ENCODE measurements around the gene MALRD1.
"Not testable (repeated sequence)": the region's sequence is repeated elsewhere in the genome, so short reads cannot be mapped to it uniquely, and the experiment has no call there.

MALRD1 gene

DNA sequence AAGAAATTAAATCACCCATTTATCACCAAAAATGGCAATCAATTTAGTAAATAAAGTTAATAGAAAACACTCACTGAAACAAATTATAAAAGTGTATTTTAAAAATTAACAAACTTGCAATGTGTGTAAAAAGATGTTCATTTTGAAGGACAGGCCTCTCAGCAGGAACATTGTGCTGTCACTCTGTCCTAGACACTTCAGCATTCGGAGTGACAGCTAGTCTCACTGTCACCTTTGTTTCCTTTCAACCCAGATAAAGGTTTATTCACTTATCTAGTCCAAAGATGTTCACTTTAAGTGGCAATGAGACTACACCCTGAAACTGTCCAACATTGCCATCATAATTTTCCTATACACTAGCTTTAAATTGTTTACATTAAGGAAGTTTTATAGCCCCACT lies 675.7 kb downstream of the MALRD1 start:
- DNase-seq: no peak

DNA sequence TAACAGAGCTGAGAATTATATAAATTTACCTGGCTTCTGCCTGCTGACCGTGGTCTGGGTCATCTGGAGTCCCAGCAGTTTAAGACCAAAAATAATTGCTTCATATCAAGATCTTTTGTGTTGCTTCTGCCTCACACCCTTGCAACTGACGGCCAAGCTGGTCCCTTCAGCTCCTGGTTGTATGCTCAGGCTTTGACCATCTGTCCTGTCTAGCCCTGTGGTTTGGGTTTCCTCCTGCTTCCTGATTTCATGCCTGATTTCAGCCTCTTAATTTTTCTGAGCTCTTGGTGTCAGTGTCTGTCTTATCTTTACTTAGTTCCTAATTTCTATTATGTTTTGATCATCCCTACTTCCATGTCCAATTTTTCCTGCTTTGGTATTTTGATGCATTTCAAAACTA lies 679.8 kb downstream of the MALRD1 start:
- no peak for DNase-seq

DNA sequence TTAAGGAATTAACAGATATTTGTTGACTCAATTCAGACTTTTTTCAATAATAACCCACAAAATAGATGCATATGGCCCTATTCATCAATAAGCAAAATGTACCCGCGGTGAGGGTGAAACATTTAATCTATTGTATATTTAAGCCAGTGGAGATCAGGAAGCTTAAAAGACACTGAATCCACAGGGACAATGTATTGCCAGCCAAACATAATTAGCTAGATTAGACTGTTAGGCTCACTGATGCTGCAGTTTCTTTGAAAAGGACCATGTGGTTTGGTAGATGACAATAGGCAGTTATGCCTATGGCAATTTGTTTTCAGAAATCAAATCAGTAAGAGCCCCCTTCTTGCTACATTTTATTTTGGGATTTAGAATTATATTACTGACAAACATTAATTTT lies 680.4 kb downstream of the MALRD1 start:
- DNase-seq: no peak

DNA sequence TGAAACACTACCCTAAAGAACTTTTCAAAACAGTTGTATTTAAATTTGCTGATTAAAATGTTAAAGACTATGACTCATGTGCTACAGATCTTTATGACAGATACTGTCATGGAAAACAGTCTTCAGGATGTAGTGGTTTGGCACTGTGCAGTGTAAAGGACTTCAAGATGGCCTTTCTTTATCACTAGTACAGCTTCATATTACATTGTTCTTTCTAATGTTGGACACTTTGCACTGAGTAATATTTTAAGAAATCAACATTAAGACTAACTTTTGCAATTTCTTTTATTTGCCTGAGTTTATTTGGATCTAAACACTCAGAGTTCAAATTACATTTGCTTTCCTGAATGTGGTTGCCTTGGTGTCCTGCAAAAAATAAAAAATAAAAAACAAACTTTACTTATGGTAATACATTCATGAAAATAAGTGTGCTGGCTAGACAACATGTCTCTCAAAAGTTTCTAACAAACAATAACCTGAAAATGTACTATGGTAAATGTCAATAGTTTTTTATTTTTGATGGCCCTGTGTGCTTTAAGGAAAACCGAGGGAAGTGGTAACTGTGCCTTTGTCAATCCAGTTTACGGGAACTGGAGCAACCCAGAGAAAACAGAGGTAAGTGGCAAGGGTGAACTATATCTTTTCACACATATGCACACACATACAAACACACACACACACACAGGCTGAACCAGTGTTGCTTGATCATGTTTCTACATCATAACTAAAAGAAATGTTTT lies 681.7 kb downstream of the MALRD1 start:
- no peak for DNase-seq

DNA sequence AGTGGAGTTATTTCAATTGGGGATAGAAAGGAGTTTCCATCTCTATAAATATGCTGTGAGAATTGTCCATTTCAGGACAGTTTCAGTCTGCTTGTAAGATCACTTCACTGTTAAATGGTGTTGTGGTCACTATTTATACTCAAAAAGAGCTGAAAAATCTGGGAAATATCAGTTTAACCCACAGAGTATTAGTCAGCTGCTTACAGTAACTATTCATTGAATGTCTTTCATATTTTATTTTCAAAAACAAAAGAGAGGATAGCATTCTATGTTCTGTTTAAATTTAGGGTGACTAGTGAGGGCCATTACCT lies 682.3 kb downstream of the MALRD1 start:
- DNase-seq: no peak

DNA sequence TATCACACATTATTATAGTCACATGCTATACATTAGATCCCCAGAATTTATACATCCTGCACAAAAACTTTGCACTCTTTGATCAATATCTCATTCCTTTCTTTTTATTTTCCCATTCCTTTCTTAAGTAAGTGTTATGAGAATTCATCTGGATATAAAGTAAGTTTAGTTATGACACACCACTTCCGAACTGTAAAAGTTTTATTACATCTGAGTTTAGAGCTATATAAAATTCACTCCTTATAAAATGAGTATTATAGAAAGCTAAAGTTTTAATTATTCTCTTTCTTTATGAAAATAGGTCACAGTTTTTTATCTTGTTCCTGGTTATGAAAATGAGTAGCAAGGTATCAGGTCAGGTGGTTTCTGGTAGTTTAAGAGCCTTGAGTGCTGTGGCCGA lies 683.0 kb downstream of the MALRD1 start:
- no peak for DNase-seq

DNA sequence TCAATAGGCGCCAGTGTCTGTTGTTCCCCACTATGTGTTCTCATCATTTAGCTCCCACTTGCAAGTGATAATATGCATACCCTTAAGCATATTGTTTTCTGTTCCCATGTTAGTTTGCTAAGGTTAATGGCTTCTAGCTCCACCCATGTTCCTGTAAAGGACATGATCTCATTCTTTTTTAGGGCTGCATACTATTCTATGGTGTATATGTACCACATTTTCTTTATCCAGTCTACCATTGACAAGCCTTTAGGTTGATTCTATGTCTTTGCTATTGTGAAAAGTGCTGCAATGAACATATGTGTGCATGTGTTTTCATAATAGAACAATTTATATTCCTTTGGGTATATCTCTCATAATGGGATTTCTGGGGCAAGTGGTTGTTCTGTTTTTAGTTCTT lies 689.8 kb downstream of the MALRD1 start:
- no peak for DNase-seq

DNA sequence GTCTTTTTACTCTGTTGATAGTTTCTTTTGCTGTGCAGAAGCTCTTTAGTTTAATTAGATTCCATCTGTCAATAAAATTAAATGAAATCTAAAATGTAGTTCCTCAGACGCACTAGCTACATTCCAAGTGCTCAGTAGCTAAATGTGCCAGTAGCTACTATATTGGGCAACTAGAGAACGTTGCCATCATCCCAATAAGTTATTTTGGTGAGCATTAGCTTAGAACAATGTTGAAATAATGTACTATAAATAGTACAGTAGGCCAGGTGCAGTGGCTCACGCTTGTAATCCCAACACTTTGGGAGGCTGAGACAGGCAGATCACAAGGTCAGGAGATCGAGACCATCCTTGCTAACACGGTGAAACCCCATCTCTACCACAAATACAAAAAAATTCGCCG lies 690.6 kb downstream of the MALRD1 start:
- DNase-seq: not testable (repeated sequence)

DNA sequence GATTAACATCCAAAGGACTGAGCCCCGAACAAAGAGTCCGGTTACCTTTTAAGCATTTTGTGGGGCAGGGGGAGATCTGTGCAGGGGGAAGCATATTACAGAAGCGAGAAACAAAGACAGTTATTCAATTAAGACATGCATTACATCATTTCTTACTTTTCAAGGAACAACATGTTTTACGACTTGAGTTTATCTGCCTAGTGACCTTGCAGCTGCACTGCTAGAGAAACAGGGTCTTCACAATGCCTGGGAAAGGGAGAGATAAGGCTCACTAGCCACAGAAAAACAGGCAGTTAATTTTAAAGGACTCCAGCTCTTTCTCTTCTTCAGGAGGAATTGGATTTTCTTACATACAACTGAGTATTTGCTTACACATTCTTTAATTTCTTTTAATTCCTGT lies 693.5 kb downstream of the MALRD1 start:
- not testable (repeated sequence) for DNase-seq

DNA sequence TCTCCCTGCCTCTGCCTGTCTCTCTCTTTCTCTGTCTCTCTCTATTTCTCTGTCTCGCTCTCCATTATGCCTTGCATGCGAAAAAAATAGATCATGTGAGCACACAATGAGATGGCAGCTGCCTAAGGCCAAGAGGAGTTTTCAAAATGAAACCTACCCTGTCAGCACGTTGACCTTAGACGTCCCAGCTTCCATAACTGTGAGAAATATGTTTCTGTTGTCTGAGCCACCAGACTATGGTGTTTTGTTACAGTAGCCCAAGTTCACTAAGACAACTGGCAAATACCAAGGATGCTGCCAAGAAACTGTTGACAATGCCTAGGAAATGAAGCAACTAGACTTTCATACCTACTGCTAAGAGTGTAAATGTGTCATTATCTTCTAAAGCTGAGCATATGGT lies 697.1 kb downstream of the MALRD1 start:
- no peak for DNase-seq

DNA sequence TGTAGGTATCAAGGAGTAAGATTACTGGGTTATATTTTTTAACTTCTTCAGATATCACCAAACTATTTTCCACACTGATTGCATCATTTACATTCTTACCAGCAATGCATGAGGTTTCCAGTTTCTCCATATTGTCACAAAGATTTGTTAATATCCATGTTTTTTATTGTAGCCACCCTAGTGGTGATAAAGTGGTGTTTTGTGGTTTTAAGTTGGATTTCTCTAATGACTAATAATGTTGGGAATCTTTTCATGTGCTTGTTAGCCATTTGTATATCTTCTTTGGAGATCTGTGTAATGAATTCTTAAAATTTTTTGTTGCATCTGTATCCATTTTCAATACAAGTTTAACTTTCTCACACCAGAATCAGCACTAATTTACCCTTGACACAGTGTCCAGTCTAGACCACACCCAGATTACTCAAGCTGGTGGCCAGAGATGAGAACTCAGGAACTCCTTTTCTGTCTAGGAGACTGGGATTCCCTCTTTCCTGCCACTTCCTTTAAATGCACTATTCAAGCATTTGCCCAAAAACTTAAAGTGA lies 700.7 kb downstream of the MALRD1 start:
- DNase-seq: no peak

DNA sequence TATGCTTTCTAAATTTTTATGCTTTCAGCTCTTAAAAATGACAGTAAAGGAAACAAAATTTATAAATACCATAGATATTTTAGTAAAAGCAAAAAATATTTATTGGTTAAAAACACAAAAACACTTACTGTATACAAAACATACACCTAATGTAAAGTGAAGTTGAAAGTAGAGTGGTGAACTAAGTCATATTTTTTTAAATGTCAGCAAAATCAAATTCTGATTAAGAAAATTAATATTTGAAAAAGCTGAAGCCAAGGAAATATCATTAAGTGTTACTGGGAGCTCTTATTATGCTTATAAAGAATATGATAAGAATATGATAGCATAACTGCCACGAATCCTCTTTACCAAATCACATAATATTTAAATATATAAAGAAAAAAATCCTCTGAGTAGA lies 702.4 kb downstream of the MALRD1 start:
- no peak for DNase-seq

DNA sequence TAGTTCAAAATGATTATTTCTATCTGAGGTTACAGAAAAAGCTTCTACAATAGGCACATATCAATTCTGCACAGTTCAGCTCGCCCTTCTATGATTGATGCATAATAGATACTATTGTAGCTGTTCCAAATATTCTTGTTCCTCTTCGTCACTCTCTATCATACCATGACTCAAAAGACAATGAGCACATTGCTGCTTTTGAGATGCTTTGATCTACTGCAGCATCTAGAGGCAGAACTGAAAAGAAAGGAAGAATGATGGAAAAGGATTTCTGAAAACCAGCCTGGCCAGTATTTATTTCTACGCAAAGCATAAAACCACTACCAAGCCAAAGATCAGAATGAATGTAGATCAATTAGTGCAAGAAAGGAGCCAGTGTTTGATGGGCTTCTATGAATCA lies 708.3 kb downstream of the MALRD1 start:
- no peak for DNase-seq

DNA sequence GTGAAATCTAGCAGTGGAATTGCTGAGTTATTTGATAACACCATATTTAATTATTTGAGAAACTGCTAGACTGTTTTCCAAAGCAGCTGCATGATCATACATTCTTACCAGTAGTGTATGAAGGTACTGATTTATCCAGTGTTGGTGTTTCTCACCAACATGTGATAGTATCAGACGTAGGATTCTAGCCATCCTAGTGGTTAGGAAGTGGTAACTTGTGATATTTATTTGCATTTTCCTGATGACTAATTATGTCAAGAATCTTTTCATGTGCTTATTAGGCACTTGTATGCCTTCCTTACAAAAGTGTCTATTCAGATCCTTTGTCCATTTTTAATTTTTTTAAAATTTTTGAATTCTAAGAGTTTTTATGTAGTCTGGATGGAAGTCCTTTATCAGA lies 713.4 kb downstream of the MALRD1 start:
- DNase-seq: no peak

DNA sequence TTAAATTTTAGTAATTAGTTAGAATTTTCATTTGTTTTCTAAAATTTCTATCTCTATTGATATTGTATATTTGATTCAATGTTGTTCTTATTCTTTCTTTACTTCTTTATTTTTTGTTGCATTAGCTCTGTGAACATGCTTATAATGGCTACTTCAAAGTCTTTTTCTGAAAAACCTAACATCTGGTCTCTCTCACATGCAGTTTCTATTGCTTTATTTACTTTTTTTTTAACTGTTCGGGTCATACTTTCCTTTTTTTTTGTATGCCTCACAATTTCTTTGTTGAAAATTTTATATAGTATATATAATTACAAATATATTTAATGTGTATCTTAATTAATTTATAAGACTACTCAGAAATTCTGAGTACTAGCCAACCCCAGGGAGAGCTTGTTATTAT lies 715.5 kb downstream of the MALRD1 start:
- DNase-seq: no peak

DNA sequence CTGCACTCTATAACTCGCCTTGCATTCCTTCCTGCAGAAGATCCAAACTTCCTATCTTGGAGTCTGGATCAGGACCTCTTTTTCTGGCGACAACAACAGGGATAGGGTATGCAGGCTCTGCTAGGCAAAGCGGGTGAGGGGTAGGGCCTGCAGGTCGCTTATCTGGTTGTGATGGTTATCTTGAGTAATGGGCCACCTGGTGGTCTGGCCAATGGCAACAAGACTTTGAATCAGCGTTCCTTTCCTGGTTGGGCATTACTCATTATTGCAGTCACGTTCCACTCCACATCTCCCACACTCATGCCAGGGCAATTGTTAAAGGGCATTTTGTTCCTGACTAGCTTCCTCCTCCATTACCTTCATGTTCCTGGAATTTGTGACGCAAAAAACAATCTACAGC lies 719.3 kb downstream of the MALRD1 start:
- no peak for DNase-seq

DNA sequence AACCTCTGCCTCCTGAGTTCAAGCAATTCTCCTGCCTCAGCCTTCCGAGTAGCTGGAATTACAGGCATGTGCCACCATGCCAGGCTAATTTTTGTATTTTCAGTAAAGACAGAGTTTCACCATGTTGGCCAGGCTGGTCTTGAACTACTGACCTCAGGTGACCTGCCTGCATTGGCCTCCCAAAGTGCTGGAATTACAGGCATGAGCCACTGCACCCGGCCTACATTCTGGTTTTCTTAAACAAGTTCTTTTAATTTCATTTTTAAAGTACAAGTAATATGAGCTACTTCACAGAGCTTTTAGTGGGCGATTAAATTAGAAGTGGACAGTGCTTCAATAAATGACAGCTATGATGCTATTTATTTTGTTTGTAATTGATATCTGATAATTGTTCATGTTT lies 721.2 kb downstream of the MALRD1 start:
- DNase-seq: not testable (repeated sequence)

DNA sequence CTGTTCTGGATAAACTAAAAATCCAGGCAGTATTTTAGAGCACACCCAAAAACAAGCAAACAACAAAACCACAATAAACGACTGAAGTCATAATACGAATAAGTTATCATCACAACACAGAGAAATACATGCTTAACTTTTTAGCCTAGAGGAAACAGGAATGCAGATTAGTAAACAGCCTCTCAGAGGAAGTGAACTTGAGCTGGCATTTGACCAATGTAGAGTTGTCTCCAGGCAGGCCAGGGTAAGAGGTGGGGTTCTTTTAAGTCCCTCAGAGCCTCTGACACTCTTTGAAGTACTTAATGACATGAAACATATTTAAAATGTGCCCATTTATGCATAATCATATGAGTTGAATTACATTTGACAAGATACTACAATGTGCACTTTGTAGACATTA lies 724.4 kb downstream of the MALRD1 start:
- DNase-seq: no peak

DNA sequence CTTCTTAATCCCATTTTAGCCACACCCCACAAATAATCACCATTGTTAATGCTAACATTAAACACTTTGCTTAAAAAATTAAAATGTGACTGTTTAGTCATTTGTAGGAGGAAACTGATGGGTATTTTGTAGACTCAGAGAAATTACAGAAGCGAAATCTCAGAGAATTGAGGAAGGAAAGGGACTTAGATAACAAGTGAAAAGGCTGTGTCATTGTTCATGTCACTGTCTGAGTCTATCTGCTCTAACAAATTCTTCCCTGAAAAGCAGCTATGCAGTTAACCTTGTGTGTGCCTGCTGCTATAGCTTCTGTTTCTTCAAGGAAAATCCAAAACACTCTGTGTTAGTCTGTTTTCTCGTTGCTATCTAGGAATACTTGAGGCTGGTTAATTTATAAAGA lies 726.7 kb downstream of the MALRD1 start:
- no peak for DNase-seq

DNA sequence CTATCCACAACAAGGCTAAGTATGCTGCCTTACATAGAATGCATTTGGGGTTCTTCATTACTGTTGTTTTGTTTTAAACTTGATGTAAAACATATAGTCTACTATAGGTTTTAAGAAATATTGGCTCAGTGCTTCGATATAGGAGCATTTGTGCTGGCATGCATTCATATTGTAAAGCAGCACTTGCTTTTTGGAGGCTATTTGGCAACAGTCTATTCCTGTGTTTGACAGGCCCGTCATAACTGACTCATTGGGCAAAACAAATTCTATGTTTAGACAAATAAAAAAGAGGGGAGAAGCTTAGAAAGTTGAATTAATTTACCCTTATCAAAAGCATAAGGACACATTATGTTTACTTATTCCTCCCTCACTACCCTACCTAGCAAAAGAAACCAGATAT lies 729.2 kb downstream of the MALRD1 start:
- DNase-seq: no peak

DNA sequence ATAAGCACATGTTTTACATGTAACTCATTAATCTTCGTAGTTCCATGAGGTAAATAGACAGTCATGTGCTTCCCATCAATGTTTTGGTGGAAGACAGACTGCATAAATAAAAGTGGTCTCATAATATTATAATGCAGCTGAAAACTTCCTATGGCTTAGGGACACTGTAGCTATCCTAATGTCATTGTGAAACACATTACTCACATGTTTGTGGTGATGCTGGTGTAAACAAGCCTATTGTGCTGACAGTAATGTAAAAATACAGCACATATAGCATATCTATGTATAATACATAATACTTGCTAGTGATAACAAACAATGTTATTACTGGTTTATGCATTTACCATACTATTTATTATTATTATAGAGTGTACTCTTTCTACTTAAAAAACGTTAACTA lies 730.4 kb downstream of the MALRD1 start:
- no peak for DNase-seq

DNA sequence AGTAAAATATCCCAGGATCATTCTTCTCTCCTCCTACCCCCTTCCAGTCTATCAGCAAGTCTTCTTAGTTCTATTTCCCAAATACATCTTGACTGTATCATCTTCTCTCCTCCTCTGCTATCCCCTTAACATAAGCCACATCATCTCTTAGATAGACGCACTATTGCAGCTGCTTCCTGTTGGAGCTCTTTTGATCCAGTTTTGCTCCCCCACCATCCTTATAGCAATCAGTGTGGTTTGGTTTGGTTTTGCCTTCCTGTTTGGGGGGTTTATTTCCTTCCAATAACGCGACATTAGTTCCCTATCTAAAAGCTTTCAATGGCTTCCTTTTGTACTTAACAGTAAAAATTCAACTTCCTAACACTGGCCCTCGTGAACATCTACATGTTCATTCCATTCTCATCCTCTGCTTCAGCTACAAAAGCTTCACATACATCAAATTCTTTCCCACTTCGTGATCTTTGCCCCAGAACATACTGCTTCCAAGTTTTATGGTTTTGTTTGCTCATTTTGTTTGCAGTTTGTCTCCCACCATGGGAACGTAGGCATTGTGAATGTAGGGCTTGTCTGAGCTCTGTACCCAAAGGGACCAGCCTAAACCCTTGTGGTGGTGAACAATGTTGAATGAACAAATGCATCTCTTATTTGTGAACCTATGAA lies 734.0 kb downstream of the MALRD1 start:
- no peak for DNase-seq

DNA sequence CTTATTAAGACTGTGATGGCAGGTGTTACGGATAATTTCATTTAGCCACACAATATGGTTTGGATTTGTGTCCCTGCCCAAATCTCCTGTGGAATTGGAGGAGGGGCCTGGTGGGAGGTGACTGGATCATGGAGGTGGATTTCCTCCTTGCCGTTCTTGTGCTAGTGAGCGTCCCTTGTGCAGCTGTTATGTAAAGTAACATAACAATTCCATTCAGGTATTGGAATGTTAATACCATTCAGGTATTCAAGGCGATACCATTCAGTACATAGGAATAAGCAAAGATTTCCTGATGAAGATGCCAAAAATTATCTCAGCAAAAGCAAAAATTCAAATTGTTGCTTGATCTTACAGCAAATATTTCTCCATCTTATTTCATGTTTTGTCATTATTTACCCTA lies 735.1 kb downstream of the MALRD1 start:
- DNase-seq: no peak
